ENCODE data around the gene TMEM106C. TPM values are rescaled to one million over a fixed set of nuclear protein-coding genes. Genes with fewer than 3 reads are reported as not detected.

TMEM106C gene
- total and polyA plus RNA-seq, 9 of the 15 experiments (the other 6 are each of a cell fraction or from before 2014, with no cell fraction given), result 37.6 to 183 (median 57.2) TPM

DNA sequence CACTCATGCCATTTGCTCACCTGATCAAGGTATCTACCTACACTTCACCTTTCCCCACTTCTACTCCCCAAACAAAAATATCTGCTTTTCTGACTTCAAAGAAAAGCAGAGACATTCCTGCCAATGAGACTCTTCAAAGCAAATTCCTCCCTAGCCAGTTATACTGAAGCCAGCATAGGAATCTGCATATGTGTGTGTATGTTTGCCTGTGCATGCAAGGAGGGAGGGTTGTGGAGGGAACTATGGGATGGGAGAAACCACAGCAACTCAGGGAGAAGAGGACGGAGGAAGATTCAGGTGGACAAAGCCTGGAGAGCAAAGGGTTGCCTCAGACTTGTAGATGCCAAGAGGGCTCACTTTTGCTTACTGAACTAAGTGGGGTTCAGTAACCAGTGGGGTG is 32.2 kb upstream of the TMEM106C start:
- Histone ChIP-seq H3K27me3 (ENCODE audit: control insufficient read depth in 2 of 2, insufficient read depth in 2 of 2, low read length in 2 of 2) (peaks cover 23 to 58% of the 10 kb centered on the region in 2 experiments), H2AFZ (ENCODE audit: low read depth, low read length) (no peak overlapping the region), H3K4me3 (no peak overlapping the region), H3K4me2 (ENCODE audit: insufficient read depth, low read length) (no peak overlapping the region), H3K9me3 (replicated peaks; ENCODE audit: control insufficient read depth, insufficient read depth, low read depth, low read length) (no peaks in the 10 kb centered on the region), H3K36me3 (ENCODE audit: control insufficient read depth, insufficient read depth, low read length) (no peaks in the 10 kb centered on the region), H3K79me2 (ENCODE audit: control insufficient read depth, insufficient read depth, low read length) (no peaks in the 10 kb centered on the region), H4K20me1 (replicated peaks; ENCODE audit: control insufficient read depth, insufficient read depth, low read length) (no peaks in the 10 kb centered on the region; the same call in 1 of the 2 replicates), H3K4me1 (replicated peaks in 1 of 2; ENCODE audit: control insufficient read depth in 2 of 2, insufficient read depth in 2 of 2, low read length in 2 of 2) (peaks cover 0 to 6% of the 10 kb centered on the region in 2 experiments; a peak in 1 of 5 replicates), H3K9ac (ENCODE audit: insufficient read depth in 1 of 2, low read depth in 2 of 2, low read length in 2 of 2) (no peak overlapping the region), H3K27ac (ENCODE audit: extremely low read depth, low read depth, low read length) (no peak overlapping the region), H3K9me1 (ENCODE audit: control insufficient read depth, insufficient read depth, low read length) (no peaks in the 10 kb centered on the region)
- no peak for FAIRE-seq
- BruUV-seq (replicated peaks), result no TSS peak
- ChIA-PET POLR2A (no interaction called here), CTCF (ENCODE audit: low intra/inter-chr PET ratio) (no interaction called here)
- in situ Hi-C loops (cut with MboI) (no loop called here), intact Hi-C loops (cut with micrococcal nuclease) (no loop called here)
- TF ChIP-seq ARID2 (IDR thresholded peaks at IDR 0.05) (no peak), YY1 (IDR thresholded peaks at IDR 0.05; ENCODE audit: borderline replicate concordance in 1 of 3, control insufficient read depth in 1 of 3, extremely low read depth in 1 of 3, insufficient read depth in 3 of 3, insufficient read length in 1 of 3, insufficient replicate concordance in 2 of 3, low read depth in 1 of 3, low read length in 2 of 3) (no peak), ZNF444 (CRISPR knock-in tag; IDR thresholded peaks at IDR 0.05) (no peak), TOE1 (IDR thresholded peaks at IDR 0.05; ENCODE audit: borderline replicate concordance) (no peak), TOE1 (CRISPR knock-in tag; IDR thresholded peaks at IDR 0.05; ENCODE audit: borderline replicate concordance, low read depth) (no peak), CCAR2 (IDR thresholded peaks at IDR 0.05; ENCODE audit: low read depth, low read length) (no peak), ZNF707 (CRISPR knock-in tag; conservative IDR thresholded peaks at IDR 0.05) (no peak), JUND (IDR thresholded peaks at IDR 0.05; ENCODE audit: borderline replicate concordance, low read depth, low read length) (no peak), JUND (tag; IDR thresholded peaks at IDR 0.05; ENCODE audit: borderline replicate concordance, low read depth, low read length) (no peak), JUNB (CRISPR knock-in tag; conservative IDR thresholded peaks at IDR 0.05) (no peak), PHTF2 (CRISPR knock-in tag; IDR thresholded peaks at IDR 0.05) (no peak), PML (IDR thresholded peaks at IDR 0.05; ENCODE audit: low read length) (no peak), RBM22 (IDR thresholded peaks at IDR 0.05; ENCODE audit: low read depth, low read length, poor library complexity, severe bottlenecking) (no peak), ETV1 (tag; conservative IDR thresholded peaks at IDR 0.05; ENCODE audit: low read depth) (no peak)
- TF ChIP-seq, protein P1, sequence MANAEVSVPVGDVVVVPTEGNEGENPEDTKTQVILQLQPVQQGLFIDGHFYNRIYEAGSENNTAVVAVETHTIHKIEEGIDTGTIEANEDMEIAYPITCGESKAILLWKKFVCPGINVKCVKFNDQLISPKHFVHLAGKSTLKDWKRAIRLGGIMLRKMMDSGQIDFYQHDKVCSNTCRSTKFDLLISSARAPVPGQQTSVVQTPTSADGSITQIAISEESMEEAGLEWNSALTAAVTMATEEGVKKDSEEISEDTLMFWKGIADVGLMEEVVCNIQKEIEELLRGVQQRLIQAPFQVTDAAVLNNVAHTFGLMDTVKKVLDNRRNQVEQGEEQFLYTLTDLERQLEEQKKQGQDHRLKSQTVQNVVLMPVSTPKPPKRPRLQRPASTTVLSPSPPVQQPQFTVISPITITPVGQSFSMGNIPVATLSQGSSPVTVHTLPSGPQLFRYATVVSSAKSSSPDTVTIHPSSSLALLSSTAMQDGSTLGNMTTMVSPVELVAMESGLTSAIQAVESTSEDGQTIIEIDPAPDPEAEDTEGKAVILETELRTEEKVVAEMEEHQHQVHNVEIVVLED (CRISPR knock-in tag; IDR thresholded peaks at IDR 0.05), result no peak
- TF ChIP-seq, protein P2, sequence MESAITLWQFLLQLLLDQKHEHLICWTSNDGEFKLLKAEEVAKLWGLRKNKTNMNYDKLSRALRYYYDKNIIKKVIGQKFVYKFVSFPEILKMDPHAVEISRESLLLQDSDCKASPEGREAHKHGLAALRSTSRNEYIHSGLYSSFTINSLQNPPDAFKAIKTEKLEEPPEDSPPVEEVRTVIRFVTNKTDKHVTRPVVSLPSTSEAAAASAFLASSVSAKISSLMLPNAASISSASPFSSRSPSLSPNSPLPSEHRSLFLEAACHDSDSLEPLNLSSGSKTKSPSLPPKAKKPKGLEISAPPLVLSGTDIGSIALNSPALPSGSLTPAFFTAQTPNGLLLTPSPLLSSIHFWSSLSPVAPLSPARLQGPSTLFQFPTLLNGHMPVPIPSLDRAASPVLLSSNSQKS (CRISPR knock-in tag; IDR thresholded peaks at IDR 0.05), result no peak
- no peak for DNase-seq (ENCODE audit: extremely low read depth in 1 of 4, low spot score in 3 of 4)
- no peak for ATAC-seq
- WGBS (ENCODE audit: insufficient coverage, low coverage, missing lambda C conversion rate), result 0% methylated on average over 1 of the region's 1 CpG
